OCI-LY3 (cell line): ENCODE measurements around the gene CUL1.

Source experiments
- H2AFZ ChIP-seq: fragments of 200-600, 300-600 bp; shearing (Covaris generic); 2 replicates; pipeline ENCODE4 v1.6.0; 2014; ENCODE audit warnings: antibody characterized with exemption, low read depth, low read length
- H3K27ac ChIP-seq: fragments of 200-600, 300-600 bp; sonication (generic); 2 replicates; pipeline ENCODE4 v1.5.1; 2014; ENCODE audit warnings: mild to moderate bottlenecking, low read length, moderate library complexity, mixed read lengths
- H3K27me3 ChIP-seq: fragments of 200-600, 300-600 bp; sonication (generic); 2 replicates; pipeline ENCODE4 v1.6.1; 2014; ENCODE audit warnings: low read depth, low read length, mixed read lengths
- H3K36me3 ChIP-seq: fragments of 200-600, 300-600 bp; sonication (generic); replicated peaks from 2 replicates; pipeline ENCODE3; 2014; ENCODE audit warnings: low read depth, low read length, mixed read lengths
- H3K4me1 ChIP-seq: fragments of 300-600, 200-600 bp; sonication (generic); 2 replicates; pipeline ENCODE4 v1.6.1; 2014; ENCODE audit warnings: low read length, mixed read lengths
- H3K4me2 ChIP-seq: fragments of 200-600, 300-600 bp; sonication (generic); 2 replicates; pipeline ENCODE4 v1.6.1; 2014; ENCODE audit warnings: low read length, mixed read lengths
- H3K4me3 ChIP-seq: fragments of 300-600, 200-600 bp; sonication (generic); 2 replicates; pipeline ENCODE4 v1.5.1; 2014; ENCODE audit warnings: antibody characterized with exemption, mild to moderate bottlenecking, low read length, moderate library complexity
- H3K79me2 ChIP-seq: fragments of 300-600, 200-600 bp; shearing (Covaris generic); 2 replicates; pipeline ENCODE4 v1.6.1; 2014; ENCODE audit warnings: mild to moderate bottlenecking, low read length, mixed read lengths
- H3K9ac ChIP-seq: fragments of 300-600, 200-600 bp; shearing (Covaris generic); 2 replicates; pipeline ENCODE4 v1.6.0; 2014; ENCODE audit warnings: mild to moderate bottlenecking, low read length, moderate library complexity
- H3K9me3 ChIP-seq: fragments of 200-600, 300-600 bp; shearing (Covaris generic); 2 replicates; pipeline ENCODE4 v1.6.1; 2014; ENCODE audit warnings: low read length, mixed read lengths; ENCODE audit not compliant: insufficient read depth
- H4K20me1 ChIP-seq: fragments of 200-600, 300-600 bp; sonication (generic); 2 replicates; pipeline ENCODE4 v1.6.1; 2016; ENCODE audit warnings: low read length, mixed read lengths; ENCODE audit not compliant: insufficient read depth
- EZH2phosphoT487 ChIP-seq: fragments of 200-600 bp; shearing (Covaris generic); IDR thresholded peaks from 2 replicates; pipeline ENCODE4 v1.6.1; 2018; ENCODE audit warnings: antibody characterized with exemption, mixed run types, low read depth
- TF ChIP-seq, protein P1 (sequence below): fragments of 200-600, 300-600 bp; sonication (generic); IDR thresholded peaks from 2 replicates; pipeline ENCODE4 v1.5.1; 2014; ENCODE audit warnings: antibody characterized with exemption, low read length, low read depth

Gene CUL1

DNA sequence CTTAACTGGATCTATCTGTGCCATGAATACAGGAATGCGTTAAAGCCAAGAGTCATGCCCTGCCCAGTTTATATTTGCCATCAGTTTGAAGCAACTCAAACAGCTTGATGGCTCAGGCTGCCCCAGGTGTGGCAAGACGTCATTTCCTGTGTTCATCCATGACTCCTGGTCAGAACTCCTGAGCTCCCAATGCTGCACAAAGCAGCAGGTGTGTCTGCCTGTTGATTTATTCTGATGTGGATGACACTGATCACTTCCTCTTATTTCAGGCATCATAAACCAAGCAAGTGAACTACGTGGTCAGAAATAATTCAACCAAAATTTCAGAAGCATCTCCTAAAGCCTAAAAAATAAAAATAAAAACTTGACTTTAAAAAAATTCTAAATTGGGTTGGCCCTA lies 116.9 kb downstream of the CUL1 start:
- Histone ChIP-seq H3K4me2 (no peak overlapping the region), H3K9me3 (no peaks in the 10 kb centered on the region), H3K9ac (no peak overlapping the region), H3K27ac (peak overlapping the region; percentile 29; the same call in 1 of the 2 replicates), H3K4me1 (peaks cover 15% of the 10 kb centered on the region), H3K79me2 (peaks cover 57% of the 10 kb centered on the region), H3K36me3 (peaks cover 94% of the 10 kb centered on the region), H2AFZ (no peak overlapping the region), H4K20me1 (peaks cover 6% of the 10 kb centered on the region; the same call in 1 of the 2 replicates), H3K27me3 (no peaks in the 10 kb centered on the region), H3K4me3 (no peak overlapping the region)
- TF ChIP-seq EZH2phosphoT487: no peak
- TF ChIP-seq, protein P1, sequence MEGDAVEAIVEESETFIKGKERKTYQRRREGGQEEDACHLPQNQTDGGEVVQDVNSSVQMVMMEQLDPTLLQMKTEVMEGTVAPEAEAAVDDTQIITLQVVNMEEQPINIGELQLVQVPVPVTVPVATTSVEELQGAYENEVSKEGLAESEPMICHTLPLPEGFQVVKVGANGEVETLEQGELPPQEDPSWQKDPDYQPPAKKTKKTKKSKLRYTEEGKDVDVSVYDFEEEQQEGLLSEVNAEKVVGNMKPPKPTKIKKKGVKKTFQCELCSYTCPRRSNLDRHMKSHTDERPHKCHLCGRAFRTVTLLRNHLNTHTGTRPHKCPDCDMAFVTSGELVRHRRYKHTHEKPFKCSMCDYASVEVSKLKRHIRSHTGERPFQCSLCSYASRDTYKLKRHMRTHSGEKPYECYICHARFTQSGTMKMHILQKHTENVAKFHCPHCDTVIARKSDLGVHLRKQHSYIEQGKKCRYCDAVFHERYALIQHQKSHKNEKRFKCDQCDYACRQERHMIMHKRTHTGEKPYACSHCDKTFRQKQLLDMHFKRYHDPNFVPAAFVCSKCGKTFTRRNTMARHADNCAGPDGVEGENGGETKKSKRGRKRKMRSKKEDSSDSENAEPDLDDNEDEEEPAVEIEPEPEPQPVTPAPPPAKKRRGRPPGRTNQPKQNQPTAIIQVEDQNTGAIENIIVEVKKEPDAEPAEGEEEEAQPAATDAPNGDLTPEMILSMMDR: no peak

DNA sequence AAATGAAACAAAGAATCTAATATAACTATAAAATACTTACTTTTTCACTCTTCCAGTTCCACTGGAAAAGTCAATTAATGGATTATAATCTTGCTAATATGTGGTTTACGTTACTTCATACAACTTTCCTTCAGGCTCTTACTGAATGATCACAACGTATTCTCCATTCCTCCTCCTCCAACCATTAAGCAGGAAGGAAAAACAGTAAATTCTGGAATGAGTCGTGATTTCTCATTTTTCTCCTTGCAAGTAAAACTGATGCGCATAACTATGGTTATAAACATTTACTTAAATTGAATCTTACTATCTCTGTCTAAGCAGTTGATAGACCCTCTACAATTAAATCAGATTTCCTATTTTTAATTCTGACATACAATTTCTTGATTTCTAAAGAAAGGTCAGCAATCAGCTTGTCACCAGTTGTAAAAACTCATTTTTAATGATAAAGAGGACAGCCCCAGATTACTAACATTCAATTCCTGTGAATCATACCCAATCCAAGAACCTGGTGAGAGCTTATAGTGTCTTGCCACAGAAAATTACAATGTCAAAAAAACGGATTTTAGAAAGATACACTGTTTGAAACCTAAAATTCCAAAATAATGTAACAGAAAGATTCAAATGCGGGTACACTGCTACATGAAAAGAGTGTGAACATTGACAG lies 121.1 kb downstream of the CUL1 start:
- Histone ChIP-seq H3K27ac (no peak overlapping the region), H4K20me1 (peaks cover 8% of the 10 kb centered on the region; the same call in 1 of the 2 replicates), H3K4me1 (peaks cover 15% of the 10 kb centered on the region), H2AFZ (no peak overlapping the region), H3K4me2 (no peak overlapping the region), H3K4me3 (no peak overlapping the region), H3K36me3 (peaks cover 63% of the 10 kb centered on the region), H3K79me2 (peaks cover 79% of the 10 kb centered on the region), H3K9ac (no peak overlapping the region), H3K27me3 (no peaks in the 10 kb centered on the region), H3K9me3 (no peaks in the 10 kb centered on the region)
- TF ChIP-seq, protein P1: no peak
- TF ChIP-seq EZH2phosphoT487: no peak

DNA sequence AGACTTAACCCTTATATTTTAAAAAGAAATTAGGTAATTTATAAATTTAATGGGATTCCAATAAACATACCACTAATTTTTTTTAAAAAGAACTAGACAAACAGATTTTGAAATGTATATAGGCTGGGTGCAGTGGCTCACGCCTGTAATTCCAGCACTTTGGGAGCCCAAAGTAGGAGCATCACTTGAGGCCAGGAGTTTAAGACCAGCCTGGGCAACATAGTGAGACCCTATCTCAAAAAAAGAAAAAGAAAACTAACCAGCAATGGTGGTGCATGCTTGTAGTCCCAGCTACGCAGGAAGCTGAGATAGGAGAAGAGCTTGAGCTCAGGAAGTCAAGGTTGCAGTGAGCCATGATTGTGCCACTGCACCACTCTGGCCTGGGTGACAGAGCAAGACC lies 122.7 kb downstream of the CUL1 start:
- H3K27ac ChIP-seq: no peak overlapping the region
- no peak for TF ChIP-seq EZH2phosphoT487
- TF ChIP-seq, protein P1: no peak
- peaks cover 60% of the 10 kb centered on the region for H3K36me3 ChIP-seq
- H3K27me3 ChIP-seq: no peaks in the 10 kb centered on the region
- H3K9ac ChIP-seq: no peak overlapping the region
- peaks cover 77% of the 10 kb centered on the region for H3K79me2 ChIP-seq
- H4K20me1 ChIP-seq: 0 out of 2 replicates have a peak, but pooled peaks cover 3% of the 10 kb centered on the region
- no peak overlapping the region for H2AFZ ChIP-seq
- H3K9me3 ChIP-seq: no peaks in the 10 kb centered on the region
- peaks cover 5% of the 10 kb centered on the region; the same call in 1 of the 2 replicates for H3K4me1 ChIP-seq
- H3K4me2 ChIP-seq: no peak overlapping the region
- H3K4me3 ChIP-seq: no peak overlapping the region

DNA sequence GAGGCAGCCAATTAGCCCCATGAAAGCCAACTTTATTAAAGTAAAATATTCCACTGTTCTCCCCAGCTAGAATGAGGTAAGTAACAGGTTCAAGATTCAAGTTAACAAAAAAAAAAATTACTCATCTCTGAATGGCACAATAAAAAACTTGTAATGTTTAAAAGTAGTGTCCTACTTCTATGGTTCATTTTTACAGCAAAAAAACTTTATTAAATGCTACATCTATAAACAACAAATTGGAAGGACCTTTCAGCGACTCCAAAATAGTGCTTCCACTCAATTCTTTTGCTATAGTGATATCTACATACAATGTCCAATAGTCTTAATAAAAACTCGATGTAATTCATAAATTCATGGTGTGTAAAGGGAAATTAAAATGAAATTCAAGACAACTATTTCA lies 126.2 kb downstream of the CUL1 start:
- TF ChIP-seq EZH2phosphoT487: no peak
- TF ChIP-seq, protein P1: no peak
- Histone ChIP-seq H4K20me1 (peaks cover 17% of the 10 kb centered on the region), H2AFZ (no peak overlapping the region), H3K4me3 (no peak overlapping the region), H3K4me1 (no peaks in the 10 kb centered on the region), H3K9me3 (no peaks in the 10 kb centered on the region), H3K79me2 (peaks cover 80% of the 10 kb centered on the region), H3K4me2 (no peak overlapping the region), H3K27ac (no peak overlapping the region), H3K36me3 (peaks cover 55% of the 10 kb centered on the region), H3K27me3 (no peaks in the 10 kb centered on the region), H3K9ac (no peak overlapping the region)
